Cortex of kidney (tissue), 1 donor: ENCODE measurements around the gene TESMIN.

ENCODE experiments used
- DNase-seq: peaks from one replicate; lab custom pipeline; 2025; lab: John Stamatoyannopoulos, UW

The TESMIN gene

DNA sequence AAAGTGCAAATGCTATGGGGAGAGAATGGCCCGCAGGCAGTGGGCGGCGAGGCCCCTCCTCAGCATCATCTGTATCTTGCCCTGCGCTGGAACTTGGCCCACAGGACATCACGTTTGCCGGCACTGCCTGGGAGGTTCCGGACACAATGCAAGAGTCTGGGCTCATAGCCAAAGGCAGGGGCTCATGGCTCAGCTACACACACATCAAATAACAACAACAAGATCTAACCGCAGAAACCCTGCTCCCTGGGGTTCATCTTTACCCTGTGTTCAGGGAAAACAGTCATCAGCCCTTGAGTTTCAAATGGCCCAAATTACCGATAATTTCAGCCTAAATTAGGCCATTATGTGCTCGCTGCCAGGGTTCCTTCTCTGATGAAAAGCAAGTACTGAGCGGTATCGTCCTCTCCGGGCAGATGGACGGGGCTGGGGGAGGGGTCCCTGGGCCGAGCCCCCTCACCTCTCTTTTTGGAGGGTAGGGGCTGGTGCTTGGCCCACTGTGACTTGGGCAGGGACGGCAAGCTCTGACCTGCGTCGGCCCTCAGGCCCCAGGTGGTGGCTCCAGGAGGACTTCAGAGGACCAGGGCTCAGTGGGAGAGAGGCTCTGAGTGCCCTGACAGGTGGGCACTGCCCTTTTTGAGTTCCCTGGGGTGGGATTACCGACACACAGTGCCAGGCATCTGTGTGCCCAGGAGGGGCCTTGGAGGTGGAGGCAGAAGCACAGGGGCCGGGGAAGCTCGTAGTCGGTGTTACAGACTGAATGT lies 92.0 kb downstream of the TESMIN start:
- no peak for DNase-seq

DNA sequence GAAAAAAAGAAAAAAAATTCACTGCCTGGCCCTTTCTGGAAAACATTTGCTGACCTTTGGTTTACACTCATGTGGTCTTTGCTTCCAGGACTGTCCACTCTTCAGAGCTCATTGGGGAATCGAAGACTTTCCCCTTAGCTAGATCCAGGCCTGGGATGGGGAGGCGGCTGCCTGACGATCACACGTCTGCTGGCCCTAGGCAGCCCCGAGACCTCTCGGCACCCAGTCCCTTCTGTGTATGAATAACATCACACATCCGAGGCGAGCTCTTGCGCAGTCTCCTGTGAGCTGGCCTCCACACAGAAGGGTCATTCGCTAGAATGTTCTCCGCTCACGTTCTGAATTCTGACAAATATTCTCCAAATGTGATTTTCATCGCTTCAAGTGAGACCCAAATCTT lies 92.7 kb downstream of the TESMIN start:
- no peak for DNase-seq

DNA sequence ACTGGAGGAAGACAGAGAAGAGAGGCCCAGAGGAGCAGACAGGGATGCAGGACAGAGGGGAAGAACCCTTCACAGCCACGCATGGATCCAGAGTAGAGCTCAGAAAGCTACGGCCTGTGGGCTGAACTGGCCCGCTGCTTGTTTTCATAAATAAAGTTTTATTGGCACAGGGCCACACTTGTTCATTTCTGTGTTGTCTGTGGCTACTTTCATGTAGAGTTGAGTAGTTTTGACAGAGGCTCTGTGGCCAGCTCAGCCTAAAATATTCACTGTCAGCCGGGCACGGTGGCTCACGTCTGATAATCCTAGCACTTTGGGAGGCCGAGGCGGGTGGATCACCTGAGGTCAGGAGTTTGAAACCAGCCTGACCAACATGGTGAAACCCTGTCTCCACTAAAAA lies 93.2 kb downstream of the TESMIN start:
- DNase-seq = no peak
